GM19463 (cell line): ENCODE data around the gene FAM9A.
"Not testable (repeated sequence)": the region's sequence is repeated elsewhere in the genome, so short reads cannot be mapped to it uniquely, and the experiment has no call there.

Experiments
- ATAC-seq: cut with Tn5 transposase; IDR thresholded peaks from one replicate; pipeline ENCODE4 v1.9.1; 2021; ENCODE audit warnings: mild to moderate bottlenecking, moderate library complexity; ENCODE audit not compliant: unreplicated experiment

Gene FAM9A

DNA sequence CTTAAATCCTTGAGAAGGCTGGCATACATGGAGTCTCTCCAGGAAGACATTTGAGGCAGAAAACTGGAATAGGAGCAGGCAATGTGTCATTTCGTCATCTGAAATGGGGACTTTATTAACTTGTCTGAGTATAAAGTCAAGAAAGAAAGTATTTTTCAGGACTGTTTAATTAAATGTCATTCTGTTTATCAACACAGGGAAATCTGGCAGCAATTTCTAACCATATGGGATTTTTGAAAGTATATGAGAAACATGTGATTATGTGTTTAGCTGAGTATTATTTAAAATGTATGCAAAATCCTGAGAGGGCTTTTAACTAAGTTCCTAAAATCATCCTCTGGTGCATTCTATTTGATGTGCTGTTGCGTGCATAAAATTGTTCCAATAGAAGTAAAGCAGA lies 3.9 kb upstream of the FAM9A start:
- no peak for ATAC-seq

DNA sequence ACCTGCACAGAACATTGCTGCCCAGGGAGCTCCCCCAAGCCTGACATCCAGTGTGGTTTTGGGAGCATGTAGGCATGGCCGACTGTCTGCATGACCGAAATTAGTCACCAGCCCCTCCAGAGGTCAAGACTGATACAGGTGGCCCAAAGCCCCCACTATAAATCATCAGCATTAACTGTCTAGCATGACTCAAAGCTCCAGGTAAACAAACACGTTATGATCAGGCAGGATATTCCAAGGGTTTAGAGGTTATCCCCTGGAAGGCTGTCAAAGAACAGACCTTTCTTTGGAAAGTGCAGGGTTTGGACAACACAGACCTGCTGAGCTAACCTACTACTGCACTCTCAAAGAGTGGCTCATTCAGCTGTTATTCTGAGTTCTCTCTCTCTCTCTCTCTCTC lies 2.1 kb upstream of the FAM9A start:
- no peak for ATAC-seq

DNA sequence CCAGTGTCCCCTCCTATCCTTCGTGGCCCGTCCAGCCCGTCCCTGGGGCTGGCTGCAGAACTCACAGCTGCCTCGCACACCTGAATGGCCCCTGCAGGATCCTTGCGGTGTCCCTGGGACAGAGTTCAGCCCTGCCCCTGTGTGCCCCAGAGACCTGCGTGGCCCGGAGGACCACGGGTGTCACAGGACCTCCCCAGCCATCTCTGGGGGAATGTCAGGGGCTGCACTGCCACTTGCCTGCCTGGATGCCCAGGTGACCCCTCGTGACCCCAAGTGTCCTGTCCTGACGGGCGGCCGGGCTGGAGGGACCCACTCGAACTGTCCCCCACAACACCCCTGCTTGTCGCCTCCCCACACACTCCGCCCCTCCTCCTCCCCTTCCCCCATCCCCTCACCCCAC lies 832 bp downstream of the FAM9A start:
- ATAC-seq = not testable (repeated sequence)

DNA sequence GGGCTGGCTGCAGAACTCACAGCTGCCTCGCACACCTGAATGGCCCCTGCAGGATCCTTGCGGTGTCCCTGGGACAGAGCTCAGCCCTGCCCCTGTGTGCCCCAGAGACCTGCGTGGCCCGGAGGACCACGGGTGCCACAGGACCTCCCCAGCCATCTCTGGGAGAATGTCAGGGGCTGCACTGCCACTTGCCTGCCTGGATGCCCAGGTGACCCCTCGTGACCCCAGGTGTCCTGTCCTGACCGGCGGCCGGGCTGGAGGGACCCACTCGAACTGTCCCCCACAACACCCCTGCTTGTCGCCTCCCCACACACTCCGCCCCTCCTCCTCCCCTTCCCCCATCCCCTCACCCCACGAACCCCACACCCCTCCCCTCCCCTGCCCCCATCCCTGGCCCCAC lies 1.9 kb downstream of the FAM9A start:
- ATAC-seq = not testable (repeated sequence)

DNA sequence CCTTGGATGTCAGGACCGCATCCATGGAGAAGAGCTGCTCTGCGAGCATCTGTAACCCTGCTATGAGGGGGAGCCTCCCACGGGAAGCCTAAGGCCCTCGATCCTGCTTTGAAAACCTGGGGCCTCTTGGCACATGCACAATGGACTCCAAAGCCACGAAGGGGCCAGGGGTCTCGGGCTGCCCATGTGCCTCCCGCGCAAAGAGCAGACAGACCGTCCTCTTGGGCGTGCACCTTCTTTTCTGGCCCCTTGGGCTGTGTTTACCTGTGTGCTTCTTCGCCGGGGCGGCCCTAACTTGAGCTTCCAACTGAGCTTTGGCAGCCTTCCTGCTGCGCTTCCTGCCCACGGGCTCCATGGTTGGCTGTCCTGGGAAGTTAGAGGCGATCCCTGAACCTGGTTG lies 2.5 kb downstream of the FAM9A start:
- ATAC-seq = not testable (repeated sequence)

DNA sequence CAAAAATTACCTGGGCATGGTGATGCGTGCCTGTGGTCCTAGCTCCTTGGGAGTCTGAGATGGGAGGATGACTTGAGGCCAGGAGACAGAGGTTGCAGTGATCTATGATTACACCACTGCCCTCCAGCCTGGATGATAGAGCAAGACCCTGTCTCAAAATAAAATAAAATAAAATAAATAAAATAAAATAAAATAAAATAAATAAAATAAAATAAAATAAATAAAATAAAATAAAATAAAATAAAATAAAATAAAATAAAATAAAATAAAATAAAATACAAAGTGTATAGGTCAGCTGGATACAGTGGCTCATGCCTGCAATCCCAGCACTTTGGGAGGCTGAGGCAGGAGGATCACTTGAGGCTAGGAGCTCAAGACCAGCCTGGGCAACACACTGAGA lies 14.1 kb downstream of the FAM9A start:
- not testable (repeated sequence) for ATAC-seq

DNA sequence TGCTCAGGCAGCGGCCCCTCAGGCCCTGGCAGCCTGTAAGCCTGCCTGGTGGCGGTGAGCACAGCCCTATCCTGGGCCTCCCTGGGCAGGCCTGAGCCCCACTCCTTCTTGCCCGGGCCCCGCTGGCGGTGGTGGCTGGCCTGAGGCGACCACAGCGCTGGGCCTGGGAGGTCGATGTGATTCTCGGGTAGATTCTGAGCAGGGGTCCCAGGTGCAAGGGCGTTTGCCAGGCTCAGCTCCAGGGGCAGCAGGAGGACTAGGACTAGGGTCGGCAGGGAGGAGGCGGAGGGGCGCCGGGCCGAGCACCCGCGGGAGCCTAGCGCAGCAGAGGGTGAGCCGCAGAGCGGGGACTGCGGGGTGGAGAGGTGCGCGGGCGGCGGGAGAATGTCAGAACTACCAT lies 17.0 kb downstream of the FAM9A start:
- ATAC-seq = no peak

DNA sequence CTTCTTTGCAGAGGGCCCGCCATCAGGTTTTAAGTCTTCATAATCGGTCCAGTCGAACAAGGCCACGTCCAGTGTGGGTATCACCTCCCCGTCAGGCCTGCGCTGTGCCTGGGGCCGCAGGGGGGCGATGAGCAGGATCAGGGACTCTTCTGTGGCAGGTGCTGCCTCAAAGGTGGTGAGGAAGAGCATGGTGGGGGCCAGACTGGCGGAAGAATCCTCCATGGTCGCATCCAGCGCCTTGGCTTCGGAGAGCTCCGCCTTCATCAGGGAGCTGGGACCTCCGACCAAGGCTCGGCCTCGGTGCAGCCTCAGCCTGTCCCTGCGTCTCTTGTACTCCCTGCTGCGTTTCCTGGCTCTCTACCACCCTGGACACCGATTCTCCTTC lies 17.5 kb downstream of the FAM9A start:
- ATAC-seq = no peak

DNA sequence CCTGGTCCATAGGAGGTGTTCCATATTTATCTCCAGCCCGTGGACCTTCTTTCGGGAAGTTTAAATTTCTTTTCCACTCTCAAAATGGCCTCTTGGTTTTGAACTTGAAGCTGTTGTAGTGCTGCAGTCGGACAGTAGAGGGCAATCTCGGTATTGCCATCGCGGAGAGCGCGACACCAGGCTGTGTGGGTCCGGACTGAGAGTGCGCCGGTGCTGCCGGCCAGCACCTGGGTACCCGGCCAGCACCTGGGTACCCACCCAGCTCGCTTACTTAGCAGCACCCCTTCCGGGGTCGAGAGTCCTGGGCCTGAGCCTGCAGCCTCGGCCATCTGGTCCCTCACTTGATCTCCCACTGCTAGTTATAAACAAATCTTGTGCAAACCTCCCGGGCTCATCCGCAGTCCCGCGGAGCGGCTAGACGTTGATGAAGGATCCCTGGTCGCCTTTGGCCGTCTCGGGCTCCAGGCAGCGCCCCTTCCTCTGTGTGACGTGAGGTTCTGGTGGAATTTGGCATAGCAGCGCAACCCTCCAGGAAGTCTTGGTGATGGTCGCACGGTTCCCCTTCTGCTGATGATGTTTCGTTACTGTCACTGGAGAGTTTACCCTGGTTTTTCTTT lies 18.0 kb downstream of the FAM9A start:
- ATAC-seq = peak; percentile 76

DNA sequence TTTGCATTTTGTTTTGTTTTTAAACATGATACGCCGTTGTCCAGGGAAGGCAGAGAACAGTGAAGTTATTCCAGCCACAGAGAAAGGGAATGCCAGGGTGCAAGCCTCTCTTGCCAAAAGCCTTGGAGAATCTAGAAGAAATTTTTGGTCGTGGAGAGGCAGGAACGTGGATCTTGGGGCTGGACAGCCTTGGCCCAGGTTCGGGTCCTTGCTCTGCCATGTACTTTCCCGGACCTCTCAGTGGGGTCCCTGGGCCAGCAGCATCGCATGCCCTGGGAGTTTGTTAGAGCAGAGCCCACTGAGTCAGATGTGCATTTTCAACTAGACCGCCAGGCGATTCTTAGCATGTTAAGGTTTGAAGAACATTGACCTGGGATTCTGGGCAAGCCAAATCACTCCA lies 18.6 kb downstream of the FAM9A start:
- ATAC-seq = no peak

DNA sequence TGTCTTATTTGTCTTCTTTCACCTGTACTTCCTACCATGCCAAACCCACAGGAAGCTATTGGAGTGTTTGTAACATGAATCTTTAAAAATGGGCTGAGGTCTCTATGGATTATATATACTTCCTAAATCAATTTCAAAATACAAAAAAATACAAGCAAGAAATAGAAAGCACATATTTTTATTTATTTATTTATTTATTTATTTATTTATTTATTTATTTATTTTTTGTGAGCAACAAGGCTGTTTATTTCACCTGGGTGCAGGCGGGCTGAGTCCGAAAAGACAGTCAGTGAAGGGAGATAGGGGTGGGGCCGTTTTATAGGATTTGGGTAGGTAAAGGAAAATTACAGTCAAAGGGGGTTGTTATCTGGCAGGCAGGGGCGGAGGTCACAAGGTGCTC lies 19.3 kb downstream of the FAM9A start:
- not testable (repeated sequence) for ATAC-seq

DNA sequence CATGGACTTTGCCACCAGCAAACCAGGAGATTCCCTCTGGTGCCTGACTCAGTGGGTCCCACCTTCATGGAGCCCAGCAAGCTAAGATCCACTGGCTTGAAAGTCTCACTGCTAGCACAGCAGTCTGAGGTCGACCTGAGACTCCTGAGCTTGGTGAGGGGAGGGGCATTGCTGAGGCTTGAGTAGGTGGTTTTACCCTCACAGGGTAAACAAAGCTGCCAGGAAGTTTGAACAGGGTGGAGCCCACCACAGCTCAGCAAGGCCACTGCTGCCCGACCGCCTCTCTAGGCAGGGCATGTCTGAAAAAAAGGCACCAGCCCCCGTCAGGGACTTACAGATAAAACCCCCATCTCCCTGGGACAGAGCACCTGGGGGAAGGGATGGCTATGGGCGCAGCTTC lies 28.1 kb downstream of the FAM9A start:
- no peak for ATAC-seq

DNA sequence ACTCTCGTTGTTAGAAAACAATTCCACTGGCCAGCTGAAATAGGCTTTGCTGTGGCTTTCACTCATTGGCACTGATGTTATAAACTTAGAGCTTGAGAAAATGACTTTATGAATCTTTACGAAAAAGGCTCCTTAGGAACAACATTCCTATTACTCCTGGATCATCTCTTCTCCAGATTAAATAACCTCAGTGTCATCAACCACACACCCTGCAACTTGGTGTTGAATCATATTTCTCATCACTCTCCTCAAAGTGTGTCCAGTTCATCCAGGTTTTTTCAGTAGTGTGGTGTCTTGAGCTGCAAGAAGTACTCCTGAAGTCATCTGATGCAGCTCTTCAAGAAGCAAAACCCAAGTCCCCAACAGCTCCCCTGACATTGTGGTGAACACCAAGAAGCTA lies 41.2 kb downstream of the FAM9A start:
- ATAC-seq = no peak

DNA sequence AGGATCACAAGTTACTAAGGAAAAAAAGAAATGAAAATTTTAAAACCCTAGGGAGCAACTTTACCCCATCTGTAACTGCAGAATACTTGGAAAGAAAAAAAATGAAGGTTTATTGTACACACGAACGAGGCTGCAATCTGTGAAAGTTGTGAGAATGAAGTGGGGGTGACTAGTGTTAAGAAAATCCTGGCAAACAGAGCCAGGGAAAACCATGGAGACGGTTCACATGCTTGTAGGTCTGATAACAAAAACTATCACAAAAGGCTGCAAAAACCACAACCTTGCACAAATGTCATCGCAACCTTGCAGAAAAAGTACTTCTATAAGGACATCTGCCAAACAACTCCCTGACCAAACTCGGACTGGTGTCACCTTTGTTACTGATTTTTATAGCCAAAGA lies 42.5 kb downstream of the FAM9A start:
- ATAC-seq = not testable (repeated sequence)

DNA sequence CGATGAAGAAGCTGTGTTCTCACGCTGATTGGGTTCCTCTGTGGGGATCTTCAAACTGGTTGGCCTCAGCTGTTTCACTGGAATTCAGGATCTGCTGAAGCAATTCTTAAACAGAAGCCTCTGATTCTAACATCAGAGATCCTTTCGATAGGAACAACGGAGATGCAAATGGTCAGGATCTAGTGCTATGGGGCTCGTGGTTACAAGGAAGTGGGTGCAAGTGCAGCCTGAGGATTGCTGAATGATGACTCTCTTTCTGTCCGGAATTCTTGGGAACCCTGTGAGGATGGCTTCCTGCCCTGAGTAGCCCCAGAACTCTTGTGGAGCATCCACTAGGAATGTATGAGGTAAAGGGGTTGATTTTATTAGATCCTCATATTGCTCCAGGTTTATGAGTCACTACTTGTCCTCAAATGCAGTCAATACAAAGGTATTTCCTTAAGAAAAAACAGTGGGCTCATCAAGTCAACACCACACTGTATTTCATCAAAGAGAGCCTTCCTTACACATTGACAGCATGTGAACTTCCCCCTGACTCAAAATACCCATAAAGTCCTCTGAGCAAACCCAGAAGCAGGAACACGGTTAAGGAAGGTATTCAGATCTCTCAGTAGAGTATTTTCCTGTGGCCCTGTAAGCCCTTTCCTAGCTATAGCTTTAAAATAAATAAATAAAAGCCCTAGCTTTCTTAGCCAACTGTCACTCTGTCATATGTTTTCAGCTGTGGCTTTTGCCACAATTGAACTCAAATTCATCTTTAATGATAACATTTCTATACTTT lies 43.4 kb downstream of the FAM9A start:
- ATAC-seq = not testable (repeated sequence)

DNA sequence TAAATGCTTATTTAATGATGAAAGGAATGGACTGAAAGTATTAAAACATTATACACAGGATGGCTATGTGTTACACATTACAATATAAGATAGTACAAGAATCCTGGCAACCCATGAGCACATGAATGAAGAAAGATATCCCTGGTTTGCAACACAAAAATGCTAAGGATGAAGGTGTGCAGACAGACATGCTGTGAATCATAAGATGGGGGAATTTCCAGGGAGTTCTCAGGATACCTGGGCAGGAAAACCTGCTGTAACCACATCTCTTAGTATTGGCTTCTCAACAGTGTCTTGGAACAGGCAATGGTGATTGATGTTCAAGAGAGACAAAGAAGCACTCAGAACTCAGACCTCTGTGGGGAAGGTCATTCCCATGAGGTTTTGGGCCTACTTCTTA lies 45.4 kb downstream of the FAM9A start:
- no peak for ATAC-seq

DNA sequence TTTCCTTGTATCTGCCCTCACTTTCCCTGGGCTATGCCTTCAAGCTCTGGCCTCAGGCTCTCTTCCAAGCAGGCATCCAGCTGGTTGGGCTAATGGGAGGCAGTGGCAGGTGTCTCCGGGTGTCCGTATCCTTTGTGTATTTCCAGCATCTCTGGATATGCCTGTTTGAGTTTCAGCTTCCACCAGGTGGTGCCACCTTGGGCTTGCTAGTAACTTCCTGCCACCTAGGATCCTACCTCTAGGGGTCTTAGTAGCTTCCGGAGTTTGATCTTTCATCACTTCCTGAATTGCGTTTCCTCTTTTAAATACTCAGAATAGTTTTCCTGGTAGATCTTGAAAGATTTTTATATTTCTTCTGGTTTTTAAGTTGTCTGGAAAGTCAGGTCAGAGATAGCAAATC lies 46.1 kb downstream of the FAM9A start:
- no peak for ATAC-seq

DNA sequence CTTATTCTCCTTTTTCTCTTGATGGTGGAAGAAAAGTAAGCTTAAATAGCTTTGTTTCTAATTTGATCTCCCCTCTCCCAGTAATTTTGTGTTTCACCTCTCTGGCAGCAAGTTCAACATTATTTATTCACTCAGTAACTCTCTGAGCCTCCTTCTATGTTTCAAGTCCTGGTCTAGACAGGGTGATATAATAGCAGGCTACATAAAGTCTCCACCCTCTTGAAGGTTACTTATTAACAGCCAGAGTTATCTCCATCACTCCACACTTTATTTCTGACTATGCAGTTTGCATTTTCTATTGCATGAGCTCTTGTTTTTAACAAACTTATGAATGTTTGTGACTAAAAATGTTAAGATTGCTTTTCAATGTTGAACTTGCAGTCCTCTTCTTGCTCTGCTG lies 51.5 kb downstream of the FAM9A start:
- ATAC-seq = no peak

DNA sequence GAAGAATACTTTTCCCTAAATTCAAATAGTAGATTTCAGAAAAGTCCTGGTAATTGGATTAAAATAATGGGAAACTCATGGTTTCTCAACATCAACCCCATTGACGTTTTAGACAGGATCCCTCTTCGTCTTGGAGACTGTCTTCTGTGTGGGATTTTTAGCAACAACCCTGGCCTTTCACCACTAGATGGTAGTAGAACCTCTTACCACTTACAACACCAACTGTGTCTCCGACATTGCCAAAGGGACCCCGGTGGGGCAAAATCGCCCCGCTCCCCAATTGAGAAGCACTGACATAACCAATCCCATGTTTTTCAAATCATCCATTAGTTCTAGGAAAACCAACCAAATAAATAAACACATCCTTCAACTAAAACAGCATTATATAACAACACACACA lies 52.3 kb downstream of the FAM9A start:
- ATAC-seq = no peak

DNA sequence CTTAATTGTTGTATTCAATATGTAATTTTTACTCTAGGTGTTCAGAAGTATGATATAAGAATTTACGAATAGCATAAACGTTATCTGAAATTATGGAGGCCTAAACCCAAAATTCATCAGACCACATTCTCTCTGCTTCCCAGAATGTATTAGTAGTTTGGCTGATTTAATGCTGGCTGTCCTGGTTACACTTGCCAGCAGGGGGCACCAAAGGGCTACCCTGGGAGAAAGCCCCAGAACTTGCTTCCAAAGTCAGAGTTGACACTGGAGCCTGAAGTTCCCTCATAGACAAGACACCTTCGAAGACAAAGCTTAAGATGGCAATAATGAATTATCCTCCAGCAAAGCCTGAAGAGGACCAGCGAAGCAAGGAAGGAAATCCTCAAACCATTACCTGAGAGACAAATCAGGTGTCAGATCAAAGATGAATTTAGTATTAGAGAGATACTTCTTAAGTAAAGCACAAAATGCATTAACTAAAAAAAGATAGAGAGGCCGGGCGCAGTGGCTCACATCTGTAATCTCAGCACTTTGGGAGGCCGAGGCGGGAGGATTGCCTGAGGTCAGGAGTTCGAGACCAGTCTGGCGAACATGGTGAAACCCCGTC lies 58.0 kb downstream of the FAM9A start:
- ATAC-seq = no peak

DNA sequence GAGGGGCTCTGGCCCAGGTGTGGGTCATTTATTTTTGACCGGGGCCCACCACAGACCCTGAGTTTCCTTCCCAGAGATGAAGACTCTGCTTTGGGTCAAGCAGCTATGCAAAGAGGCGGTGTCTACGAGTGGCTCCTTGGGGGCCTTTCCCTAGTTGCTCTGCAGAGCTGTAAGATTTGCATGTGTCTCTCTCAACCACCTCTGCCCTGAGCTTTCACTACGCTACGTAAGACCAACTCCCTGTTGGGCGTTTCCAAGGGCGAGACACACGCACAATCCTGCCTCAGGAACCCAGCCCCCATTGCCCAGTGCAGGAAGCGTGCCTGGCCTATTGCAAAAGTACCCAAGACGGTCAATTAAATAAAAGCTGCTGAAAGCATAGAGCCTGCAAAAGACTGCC lies 59.2 kb downstream of the FAM9A start:
- no peak for ATAC-seq
